GM21515 (cell line): ENCODE data around the gene MYRIP.
A peak's percentile ranks its signal among the peaks of the same experiment; 100 is the strongest.

Experiments
- ATAC-seq: cut with Tn5 transposase; IDR thresholded peaks from one replicate; pipeline ENCODE4 v1.9.1; 2021; ENCODE audit not compliant: unreplicated experiment

MYRIP gene

DNA sequence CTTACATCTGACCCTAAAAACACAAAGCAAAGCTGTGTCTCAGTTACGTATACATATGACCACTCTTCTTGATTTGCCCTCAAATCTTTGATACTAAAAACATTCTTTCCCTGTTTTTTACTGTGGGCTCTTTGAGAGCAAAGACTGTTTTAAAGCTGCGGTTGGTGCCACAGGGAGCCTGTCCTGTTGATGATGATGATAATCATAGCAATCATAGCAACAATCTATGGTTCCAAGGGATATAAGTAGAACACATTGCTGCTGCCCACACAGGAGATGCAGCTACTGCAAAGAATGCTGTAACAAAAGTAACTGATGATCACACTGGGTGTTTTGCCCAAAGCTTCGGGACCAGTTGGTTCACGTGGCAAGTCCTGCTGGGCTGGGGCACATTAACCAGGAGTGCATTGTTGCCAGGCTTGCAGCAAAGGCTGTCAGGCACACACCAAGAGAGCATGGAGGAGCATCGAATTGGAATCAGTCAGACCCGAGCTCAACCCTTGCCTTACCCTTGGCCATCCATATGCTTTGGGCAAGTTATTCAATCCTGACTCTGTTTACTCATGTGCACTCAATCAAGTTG lies 368.7 kb downstream of the MYRIP start:
- no peak for ATAC-seq

DNA sequence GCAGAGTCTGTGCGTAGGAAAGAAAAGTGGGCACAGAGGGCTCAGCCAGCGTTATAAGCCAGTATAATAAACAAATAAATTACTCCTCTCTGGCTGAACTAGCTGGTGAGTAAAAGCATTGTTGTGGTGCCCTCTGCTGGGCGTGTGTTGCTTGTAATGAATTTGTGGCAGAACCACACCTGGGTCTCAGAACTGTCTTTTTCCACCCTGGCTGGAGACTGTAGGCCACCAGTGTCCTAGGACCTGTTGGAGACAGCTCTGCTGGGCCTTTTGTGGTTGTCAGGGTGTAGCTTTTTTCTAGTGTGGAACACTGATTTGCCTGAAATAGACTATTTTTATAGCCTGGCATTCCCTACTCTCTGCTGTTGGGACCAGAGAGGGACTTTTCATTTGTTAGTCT lies 369.6 kb downstream of the MYRIP start:
- ATAC-seq: no peak

DNA sequence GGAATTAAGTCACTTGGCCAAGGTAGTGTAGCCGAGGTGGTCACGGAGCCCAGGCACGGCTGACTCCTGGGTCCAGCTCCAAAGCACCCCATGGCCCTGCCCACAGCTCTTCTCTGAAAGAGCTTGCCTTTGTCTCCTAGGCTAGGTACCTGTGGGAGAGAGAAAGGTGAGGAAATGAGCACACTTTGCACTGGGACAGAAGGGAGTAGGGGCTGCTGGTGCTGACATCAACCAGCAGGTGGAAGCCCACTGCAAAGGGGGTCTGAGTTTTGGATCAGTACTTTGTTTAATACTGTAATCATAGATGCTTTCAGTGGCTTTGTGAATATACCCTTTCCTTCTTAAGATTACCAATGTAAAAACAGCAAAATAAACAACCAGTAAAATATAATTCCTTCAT lies 371.8 kb downstream of the MYRIP start:
- no peak for ATAC-seq

DNA sequence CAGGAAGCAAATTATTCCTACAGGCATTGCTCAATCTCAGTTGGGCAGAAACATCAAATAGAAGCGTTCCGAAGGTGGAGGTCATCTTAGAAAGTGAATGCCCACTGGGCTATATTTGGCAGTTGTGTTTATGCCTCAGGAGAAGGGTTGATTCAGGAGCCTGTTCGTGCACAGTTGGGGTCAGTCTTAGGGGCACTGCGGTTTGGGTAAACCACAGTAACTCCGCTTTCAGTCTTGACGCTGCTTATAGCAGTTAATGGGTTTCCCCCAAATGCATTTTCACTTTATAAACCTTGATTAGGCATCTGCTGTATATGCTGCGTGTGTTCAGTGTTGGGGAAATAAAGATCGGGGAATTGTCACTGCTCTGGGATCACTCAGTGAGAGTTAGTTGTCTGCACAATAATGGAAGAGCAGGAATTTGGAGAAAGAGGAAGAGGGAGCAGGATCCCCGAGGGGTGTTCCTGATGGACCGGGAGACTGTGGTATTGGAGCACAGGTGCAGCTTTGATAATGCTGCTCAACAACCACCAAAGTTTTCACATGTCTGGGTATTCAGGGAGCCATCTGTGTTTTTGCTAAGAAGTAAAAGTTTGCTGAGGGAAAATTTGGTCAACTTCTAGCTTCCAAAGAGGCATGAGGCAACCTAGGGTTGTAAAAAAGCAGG lies 375.8 kb downstream of the MYRIP start:
- peak; percentile 53 for ATAC-seq

DNA sequence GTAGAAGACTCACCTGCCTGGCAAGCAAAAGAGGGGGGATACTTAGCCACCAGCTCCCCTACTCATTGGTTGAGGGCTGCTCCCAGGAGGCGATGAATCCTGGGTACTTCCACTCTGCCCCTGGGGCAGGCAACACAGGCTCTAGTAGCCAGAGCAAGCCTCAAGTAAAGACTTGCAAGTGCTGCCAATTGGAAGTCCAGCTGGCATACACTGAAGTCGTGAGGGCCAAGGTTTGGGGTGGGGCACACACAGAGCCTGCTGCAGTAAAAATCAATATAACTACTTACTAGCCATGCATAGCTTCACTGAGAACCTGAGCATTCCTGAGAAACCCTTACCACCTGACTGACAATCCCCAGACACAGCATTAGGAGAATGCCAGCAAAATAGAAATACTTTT lies 377.1 kb downstream of the MYRIP start:
- ATAC-seq: no peak

DNA sequence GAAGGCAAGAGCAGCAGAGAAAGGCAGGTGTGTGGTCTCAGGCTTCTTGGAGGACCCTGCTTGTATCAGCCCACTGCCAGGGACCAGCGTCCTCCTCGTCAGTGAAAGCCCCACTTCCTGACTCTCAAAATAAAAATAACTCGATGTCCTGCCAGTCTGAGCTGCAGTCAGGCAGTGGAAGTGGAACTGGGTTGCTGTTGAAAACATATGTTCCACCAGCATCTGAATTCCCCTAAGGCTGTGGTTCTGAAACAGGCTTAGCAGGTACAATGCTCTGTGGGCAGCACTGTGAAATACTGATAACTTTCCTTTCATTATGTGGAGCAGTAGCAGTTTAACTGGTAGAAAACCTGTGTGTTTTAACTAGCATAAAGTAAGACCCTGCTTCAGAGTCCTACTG lies 378.5 kb downstream of the MYRIP start:
- ATAC-seq: peak; percentile 65

DNA sequence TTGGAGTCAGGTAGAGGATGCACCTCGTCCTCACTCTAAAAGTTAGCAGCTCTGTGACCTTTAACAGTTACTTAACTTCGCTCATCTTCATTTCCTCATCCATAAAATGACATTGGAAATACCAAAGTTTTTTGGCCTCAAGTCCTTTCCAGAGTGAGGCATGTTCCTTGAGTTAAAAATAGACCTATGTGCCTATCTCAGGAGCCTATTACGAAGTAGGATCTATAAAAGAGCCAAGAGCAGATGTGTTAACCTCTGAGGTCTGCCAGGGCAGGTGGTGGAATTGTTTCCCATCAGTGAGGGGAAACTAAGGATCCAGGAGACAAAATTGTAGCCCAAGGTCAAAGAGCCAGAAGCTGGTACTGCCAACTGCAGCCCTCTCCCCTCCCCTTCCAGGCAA lies 379.7 kb downstream of the MYRIP start:
- no peak for ATAC-seq

DNA sequence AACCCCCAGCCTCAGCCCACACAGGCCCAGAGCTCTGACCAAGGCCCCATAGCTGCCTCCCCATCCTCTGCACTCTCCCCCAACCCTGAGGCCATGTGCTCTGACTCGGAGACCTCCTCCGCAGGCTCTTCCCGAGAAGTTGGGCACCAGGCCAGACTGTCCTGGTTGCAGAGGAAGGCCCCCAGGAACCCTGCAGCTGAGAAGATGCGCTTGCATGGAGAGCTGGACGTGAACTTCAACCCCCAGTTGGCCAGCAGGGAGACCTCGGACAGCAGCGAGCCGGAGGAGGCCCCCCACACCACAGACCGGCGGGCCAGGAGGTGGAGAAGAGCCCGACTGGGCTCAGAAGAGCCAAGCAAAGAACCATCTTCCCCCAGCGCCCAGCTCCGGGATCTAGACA lies 380.6 kb downstream of the MYRIP start:
- no peak for ATAC-seq

DNA sequence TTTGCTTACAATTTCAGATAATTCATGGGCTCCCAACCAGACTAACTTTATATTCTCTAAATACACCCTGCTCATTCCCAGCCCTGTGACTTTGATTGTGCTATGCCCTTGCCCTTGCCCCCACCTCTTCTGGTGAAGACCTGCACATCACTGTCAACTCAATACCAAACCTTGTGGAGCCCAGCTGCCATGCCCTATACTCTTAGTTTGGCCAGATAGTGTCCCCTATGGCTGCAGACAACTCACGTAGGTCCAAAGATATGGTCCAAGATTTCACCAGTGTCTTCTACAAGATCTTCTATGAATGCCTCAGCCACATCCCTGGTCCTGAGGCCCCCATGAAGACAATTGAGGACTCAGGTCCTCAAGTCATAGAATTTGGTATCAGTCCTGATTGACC lies 381.8 kb downstream of the MYRIP start:
- no peak for ATAC-seq

DNA sequence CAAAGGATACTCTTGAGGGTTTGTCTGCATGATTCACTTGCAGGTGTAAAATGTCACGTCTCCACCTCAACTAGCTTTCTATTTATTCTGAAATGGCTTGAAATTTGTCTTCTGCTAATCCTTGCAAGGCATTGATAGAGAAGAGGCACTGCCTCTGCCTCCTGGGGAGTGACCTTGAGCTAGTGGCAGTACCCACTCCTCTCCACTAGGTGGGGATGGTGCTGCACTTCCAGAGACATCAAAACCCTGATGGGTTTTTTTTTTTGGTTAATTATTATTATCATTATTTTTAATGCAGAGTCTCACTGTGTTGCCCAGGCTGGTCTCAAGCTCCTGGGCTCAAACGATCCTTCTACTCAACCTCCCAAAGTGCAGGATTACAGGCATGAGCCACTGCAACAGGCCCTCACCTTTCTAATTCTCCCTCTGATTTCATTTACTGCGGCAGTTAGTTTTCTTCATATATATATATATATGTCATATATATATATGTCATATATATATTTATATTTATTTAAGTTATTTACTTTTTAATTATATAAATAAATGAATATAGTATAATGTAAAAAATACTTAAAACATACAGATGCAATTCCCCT lies 382.5 kb downstream of the MYRIP start:
- ATAC-seq: peak; percentile 58

DNA sequence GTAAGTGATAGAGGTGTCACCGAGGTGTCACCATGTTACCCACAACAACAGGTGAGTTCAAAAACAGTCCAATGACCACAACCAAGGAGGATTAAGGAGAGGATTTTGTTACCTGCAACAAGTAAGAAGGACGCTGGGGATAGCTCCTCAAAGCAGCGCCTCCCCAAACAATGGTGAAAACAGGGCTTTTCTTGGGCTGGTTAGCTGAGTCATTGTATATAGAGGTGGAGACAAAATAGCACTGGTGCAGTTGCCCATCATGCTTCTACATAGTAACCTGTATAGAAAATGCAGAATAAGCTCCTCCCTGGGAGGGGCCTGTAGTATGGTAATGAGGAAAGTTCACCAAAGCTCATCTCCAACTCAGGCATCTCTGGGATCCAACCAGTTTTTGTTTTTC lies 383.2 kb downstream of the MYRIP start:
- no peak for ATAC-seq

DNA sequence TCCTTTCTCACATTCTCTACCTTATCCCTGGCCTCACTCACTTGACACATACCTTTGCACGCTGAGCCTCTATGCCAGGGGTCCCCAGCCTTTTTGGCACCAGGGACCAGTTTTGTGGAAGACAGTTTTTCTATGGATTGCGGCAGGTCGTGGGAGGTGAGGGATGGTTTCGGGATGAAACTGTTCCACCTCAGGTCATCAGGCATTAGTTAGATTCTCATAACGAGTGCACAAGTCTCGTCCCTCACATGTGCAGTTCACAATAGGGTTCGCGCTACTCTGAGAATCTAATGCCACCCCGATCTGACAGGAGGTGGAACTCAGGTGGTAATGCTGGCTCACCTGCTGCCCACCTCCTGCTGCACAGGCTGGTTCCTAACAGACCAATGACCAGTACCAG lies 387.6 kb downstream of the MYRIP start:
- ATAC-seq: no peak

DNA sequence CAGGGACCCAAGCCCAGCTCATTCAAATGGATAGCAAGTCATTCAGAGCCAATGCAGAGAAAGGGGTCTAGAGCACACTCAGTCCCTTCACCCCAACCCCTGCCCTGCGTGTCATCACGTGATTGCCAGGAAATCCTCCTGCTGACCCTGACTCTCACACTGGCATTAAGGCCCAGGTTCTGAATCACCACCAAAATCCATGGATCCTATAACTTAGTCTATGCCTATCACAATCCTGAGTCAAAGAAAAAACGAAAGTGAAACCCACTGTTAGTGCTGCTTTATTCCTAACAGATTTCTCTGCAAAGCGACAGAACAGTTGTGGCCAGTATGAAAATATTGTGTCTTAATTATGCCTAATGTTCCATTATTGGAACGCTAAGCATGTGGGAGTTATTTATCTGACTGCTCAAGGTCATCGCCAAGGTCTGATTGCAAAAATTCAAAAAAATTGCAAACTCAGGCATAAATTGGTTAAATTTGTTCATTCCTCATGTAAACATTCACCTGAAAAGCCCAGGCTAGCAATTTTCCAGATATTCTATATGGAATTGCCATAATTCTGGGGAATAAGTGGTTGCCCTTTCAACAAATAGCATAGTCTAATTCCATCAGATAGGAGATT lies 391.4 kb downstream of the MYRIP start:
- no peak for ATAC-seq

DNA sequence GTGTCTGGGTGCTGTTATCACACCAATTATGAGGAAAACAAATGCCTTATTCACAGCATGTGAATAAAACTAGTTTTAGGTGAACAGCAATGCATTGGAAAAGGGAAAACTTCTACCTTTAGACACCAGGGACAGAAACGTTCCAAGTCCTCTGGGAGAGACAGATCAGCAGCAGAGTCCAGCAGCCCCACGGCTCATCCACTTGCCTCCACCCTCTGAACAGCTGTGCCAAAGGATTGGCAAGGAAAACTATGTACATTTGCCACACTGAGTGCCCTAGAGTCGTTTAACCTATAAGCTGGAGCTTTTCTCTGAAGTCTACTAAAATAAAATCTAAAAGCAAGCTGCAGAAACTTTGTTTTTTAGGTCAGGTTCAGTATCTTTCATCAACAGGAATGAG lies 392.4 kb downstream of the MYRIP start:
- no peak for ATAC-seq

DNA sequence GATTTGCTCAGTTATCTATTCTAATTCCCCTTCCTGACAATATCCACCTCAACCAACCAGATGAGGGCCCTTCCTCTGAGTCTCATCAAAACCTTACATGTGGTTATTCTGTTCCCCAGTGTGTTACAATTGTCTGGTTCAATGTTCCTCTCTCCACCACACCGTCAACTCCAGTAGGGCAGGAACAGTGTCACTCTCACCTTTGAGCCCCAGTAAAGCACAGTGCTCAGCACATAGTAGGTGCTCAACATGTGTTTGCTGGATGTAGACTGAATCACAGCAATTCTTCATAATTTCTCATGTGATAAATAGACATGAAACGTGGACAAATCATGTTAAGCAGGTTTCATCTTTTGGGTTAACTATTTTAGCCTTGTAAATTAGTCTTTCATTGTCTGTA lies 397.1 kb downstream of the MYRIP start:
- ATAC-seq: no peak

DNA sequence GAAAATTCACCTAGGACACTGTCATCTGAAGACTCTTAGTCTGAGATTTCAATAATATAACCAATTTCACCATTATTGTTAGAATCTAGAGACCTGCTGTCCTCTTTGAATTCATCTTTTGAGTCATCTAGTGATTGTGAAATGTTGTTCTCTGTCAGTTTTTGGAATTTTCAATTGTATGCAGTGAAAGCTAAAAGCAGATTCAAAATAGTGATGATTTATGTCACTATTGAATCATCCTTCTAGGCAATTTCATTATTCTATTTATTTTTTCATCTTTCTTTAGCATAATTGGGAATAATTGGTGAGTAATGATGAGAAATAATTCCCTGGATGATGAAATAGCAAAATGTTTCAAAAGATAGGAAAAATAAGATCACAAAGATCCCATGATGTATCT lies 398.4 kb downstream of the MYRIP start:
- ATAC-seq: no peak

DNA sequence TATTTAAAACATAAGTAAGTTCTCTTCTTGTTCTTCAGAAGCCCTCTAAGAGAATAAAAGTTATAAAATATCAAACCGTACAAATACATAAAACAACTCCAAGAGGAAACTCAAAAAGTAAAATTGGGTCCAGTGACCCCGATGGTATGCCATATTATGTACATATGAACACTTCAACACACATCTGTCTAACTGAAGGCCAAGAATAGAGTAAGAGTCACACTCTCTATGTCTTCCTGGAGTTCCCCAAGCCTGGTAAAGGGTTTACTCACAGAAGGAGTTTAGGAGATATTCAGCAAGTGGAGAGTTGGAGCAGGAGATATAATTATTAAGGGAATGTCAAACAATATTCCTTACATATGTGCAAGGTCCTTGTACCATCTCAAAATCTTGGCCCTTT lies 398.8 kb downstream of the MYRIP start:
- ATAC-seq: no peak

DNA sequence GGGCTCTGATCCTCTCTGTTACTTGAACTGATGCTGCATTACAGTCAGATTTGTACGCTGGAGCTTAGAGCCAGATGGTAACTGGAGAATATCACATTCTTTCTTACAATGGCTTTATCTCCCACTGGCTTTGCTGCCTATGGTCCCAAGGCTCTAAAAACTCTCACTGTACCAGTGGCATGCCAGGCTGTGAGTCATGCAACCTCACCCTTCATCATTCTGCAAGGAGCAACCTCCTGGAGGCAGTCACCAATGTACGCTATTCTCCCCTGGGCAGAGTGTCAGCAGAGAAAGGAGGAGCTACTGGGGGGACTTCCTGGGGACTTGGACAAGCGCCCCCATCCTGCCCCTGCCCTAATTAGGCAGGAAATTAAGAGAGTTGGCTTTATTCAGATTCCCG lies 402.2 kb downstream of the MYRIP start:
- no peak for ATAC-seq

DNA sequence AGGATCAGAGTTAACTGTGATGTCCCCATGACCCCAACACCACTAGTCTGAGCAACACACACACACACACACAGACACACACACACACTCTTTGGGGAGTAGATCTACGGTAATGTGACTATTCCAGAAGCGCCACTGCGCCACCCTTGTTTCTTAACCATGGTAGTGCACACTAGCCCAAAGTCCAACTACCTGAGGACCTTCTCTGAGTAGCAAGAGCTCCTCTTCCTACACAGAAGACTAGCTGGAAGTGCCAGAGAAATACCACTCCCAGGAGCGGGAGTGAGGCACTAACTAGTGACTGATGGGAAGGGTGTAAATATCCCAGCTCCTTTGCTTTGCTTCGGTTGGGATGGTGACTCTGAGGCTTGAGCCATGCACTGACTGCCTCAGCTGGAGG lies 404.1 kb downstream of the MYRIP start:
- ATAC-seq: no peak

DNA sequence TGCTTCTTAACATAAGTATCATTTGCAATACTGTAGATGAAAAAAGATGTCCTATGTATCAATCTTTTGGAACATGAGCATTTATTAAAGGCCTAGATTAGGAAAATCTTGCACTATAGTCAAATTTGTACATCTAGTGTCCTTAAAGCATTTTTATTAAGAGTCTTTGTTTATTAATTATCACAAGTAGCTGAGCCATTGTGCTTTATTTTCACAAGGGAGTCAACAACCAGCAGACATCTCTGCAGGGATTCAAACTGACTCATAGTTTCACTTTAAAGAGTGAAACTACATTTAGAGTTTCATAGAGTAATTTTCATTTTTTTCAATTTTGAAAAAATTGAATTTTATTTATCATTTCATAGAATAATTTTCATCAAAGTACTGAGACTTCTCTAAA lies 405.6 kb downstream of the MYRIP start:
- no peak for ATAC-seq

DNA sequence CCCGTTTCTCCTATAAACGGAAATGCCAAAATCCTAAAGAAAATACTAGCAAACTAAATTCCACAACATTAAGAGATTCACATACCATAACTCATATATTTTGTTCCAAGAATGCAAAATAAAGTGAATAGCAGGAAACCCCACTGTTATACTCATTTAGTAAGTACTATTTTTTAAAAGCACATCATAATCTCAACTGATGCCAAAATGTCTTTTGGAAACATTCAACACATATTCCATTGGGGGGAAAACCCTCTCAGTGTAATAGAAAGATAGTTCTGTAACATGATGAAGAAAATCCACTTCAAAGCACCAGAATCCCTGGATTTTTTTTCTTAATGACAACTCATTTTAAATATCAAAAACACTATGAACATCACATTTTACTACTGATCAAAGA lies 407.1 kb downstream of the MYRIP start:
- ATAC-seq: no peak

DNA sequence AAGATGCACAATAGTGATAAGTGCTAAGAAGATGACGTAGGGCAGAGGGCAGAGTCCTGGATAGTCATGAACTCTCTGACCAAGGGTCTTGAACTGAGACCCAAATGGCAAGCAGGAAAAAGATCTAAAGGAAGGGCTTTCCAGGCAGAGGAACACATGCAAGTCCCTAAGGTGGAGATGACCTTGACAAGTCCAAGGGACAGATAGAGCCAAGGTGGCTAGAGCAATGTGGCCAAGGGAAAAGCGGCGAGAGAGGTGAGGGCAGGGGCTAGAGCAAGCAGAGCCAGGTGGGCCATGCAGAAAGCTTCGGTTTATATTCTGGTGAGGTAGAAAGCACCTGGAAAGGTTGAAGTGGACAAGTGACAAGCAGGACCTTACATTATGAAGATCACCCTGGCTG lies 414.4 kb downstream of the MYRIP start:
- no peak for ATAC-seq
